Loucy (cell line): ENCODE data around the gene GSS.

ENCODE experiments used
- CTCF ChIP-seq: fragments of 200-600 bp; sonication (generic); conservative IDR thresholded peaks from 2 replicates; pipeline ENCODE4 v1.5.1; 2014; ENCODE audit warnings: mild to moderate bottlenecking, antibody characterized with exemption, low read length
- EZH2phosphoT487 ChIP-seq: fragments of 200-600 bp; IDR thresholded peaks from 2 replicates; pipeline ENCODE4 v1.6.1; 2018; ENCODE audit warnings: antibody characterized with exemption, mild to moderate bottlenecking, moderate library complexity, borderline replicate concordance

- TF ChIP-seq CTCF (no peak), EZH2phosphoT487 (no peak)
Measured at GRCh38 chr20:34895465-34895864, 60.1 kb downstream of the GSS start.
